NB4 (cell line): ENCODE results near the gene SLC39A11.

Experiments
- DNase-seq: peaks from one replicate; pipeline ENCODE4 v3.0.0; 2010; ENCODE audit warnings: low read depth
- H3K4me3 ChIP-seq: one replicate; pipeline ENCODE4 v1.5.1; 2011; ENCODE audit warnings: mild to moderate bottlenecking, low read depth, low read length, moderate library complexity
- MAX ChIP-seq: IDR thresholded peaks from 2 replicates; pipeline ENCODE4 v1.6.1; 2011; ENCODE audit warnings: low read depth, low read length
- MYC ChIP-seq: IDR thresholded peaks from 2 replicates; pipeline ENCODE4 v1.6.1; 2011; ENCODE audit warnings: low read depth, low read length
- POLR2A ChIP-seq: IDR thresholded peaks from 2 replicates; pipeline ENCODE4 v1.6.1; 2011; ENCODE audit warnings: mild to moderate bottlenecking; ENCODE audit not compliant: insufficient read length; ENCODE audit errors: extremely low read depth
- TF ChIP-seq, protein P1 (sequence below): IDR thresholded peaks from one replicate; pipeline ENCODE4 v1.5.1; 2012; ENCODE audit warnings: low read depth, low read length

SLC39A11 gene

GRCh38 chr17:72605543-72605942 lies 486.9 kb downstream of the SLC39A11 start:
- H3K4me3 ChIP-seq = no peak overlapping the region
- no peak for DNase-seq
- TF ChIP-seq MAX (no peak), MYC (no peak), POLR2A (no peak)
- TF ChIP-seq, protein P1, sequence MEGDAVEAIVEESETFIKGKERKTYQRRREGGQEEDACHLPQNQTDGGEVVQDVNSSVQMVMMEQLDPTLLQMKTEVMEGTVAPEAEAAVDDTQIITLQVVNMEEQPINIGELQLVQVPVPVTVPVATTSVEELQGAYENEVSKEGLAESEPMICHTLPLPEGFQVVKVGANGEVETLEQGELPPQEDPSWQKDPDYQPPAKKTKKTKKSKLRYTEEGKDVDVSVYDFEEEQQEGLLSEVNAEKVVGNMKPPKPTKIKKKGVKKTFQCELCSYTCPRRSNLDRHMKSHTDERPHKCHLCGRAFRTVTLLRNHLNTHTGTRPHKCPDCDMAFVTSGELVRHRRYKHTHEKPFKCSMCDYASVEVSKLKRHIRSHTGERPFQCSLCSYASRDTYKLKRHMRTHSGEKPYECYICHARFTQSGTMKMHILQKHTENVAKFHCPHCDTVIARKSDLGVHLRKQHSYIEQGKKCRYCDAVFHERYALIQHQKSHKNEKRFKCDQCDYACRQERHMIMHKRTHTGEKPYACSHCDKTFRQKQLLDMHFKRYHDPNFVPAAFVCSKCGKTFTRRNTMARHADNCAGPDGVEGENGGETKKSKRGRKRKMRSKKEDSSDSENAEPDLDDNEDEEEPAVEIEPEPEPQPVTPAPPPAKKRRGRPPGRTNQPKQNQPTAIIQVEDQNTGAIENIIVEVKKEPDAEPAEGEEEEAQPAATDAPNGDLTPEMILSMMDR = no peak

GRCh38 chr17:72604518-72604917 lies 488.0 kb downstream of the SLC39A11 start:
- no peak for DNase-seq
- no peak overlapping the region for H3K4me3 ChIP-seq
- no peak for TF ChIP-seq MAX
- no peak for TF ChIP-seq POLR2A
- TF ChIP-seq, protein P1 = no peak
- TF ChIP-seq MYC = no peak

DNA sequence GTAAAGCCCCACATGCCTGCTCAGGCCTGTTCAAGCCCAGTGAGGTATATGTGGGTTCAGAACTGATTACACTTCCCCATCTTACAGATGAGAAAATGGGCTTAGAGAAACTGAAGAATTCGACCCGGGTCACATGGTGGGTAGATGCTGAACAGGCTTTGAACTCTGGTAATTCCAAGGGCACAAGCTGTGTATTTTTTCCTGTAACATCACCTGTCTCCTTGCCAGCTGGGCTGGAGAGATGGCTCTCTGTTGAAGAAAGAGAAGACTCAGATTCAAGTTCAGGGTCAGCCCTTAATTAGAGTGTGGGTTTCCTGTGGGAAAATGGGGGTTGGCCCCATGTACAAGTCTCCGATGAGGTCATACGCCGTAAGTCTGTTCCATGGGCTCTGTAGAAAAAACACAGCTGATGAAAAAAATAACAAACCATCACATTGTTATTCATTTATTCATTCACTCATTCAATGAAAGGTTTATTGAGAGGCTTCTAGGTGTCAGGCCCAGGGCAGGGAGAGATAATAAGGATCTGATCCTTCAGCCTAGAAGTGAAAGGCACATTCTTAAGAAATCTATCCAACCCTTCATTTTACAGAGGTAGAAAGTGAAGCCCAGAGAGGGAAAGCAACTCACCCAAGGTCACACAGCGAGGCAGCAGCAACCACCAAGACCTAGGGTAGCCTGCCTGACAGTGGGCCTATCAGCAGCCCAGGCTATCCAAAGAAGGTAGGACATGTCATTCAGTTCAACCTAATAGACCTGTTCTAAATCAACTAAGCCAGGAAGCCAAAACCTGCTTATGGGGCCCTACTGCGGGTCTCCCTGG lies 488.9 kb downstream of the SLC39A11 start:
- no peak overlapping the region for H3K4me3 ChIP-seq
- no peak for DNase-seq
- no peak for TF ChIP-seq POLR2A
- TF ChIP-seq MYC = no peak
- no peak for TF ChIP-seq MAX
- TF ChIP-seq, protein P1 = no peak

DNA sequence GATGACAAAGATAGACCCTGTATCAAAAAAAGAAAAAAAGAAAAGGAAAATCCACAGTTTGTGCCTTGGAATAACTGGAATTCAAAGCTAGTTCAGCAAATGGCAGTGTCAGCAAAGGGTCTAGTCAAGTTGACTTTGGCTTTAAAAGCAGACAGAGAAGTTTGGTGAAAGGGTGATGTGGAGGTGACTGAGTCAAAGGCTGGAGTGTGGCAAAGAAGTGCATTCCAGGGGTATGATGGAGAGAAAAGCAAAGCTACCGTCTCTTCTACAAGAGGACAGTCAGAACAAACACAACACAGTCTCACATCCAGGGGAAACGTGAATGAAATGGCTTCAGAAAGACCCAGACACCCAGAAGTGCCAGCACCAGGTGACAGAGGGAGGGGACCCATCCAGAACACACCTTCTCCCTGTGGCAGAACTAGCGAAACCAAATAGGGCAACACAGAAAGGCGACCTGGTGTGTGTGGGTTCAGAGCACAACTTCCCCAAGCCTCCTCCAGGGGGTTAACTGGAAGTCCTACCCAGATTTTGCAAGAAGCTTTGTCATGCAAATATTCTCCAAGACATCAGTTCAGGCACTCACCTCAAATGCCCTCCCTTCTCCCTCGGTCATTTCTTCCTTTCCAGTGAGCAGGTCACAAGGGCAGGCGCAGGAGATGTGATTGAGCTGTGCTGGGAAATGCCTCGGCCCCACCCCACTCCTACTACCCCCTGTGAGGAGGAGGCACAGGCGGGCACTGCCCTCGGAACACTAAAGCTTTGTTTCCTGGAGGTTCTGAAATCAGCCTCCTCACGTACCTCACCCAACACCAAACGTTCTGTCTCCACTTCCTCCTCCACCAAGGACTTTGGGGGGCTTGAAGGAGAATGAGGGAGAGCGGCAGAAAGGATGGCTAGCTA lies 489.7 kb downstream of the SLC39A11 start:
- H3K4me3 ChIP-seq = no peak overlapping the region
- peak; percentile 66 for DNase-seq
- TF ChIP-seq, protein P1 = peak; percentile 27
- no peak for TF ChIP-seq MYC

DNA sequence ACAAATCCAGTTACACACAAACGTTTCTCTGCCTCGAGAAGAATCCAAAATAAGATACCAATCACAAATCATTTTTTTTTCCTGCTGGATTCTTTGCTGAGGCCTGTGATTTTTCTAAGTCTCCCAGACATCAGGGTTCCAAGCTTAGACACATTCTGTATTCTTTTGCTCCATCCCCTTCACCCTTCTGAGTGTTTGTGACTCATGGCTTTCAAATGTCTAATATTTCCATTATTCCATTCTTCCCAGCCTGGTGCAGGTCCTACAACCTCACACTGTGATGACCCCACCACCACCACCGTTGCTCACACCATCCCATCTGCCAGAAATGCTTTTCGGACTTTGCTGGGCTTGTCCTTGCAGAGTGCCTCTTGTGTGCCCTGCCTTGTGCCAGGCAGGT lies 491.6 kb downstream of the SLC39A11 start:
- H3K4me3 ChIP-seq = no peak overlapping the region
- TF ChIP-seq POLR2A = no peak
- DNase-seq = no peak

GRCh38 chr17:72599891-72600290 lies 492.6 kb downstream of the SLC39A11 start:
- no peak for TF ChIP-seq MYC
- TF ChIP-seq POLR2A = no peak
- TF ChIP-seq MAX = no peak
- TF ChIP-seq, protein P1 = no peak
- no peak for DNase-seq
- no peak overlapping the region for H3K4me3 ChIP-seq
